GM12801 (cell line): ENCODE results near the gene RPS4Y1.

Experiments
- TF ChIP-seq, protein P1 (sequence below): IDR thresholded peaks from one replicate; pipeline ENCODE4 v1.5.1; 2011; ENCODE audit warnings: control low read depth; ENCODE audit not compliant: insufficient read length; ENCODE audit errors: extremely low read depth

The RPS4Y1 gene

DNA sequence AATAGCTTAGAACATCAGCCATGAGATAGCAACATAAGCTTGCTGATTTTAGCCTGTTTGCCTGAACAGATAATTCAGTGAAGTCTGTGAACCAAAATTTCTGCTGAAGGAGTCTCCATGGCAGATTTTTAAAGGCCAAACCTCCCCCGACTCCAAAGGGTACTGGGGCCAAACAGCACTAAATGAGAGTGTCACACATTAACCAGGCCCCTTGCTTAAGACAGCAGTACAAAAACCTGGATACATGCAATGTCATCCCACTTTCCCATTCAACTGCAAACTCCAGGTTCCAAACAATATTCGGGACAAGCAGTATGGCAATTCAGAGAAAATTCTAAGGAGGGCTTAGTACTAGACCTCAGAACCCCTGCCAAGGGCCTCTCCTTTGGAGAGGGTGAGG, 4.3 kb upstream of the RPS4Y1 start:
- TF ChIP-seq, protein P1, sequence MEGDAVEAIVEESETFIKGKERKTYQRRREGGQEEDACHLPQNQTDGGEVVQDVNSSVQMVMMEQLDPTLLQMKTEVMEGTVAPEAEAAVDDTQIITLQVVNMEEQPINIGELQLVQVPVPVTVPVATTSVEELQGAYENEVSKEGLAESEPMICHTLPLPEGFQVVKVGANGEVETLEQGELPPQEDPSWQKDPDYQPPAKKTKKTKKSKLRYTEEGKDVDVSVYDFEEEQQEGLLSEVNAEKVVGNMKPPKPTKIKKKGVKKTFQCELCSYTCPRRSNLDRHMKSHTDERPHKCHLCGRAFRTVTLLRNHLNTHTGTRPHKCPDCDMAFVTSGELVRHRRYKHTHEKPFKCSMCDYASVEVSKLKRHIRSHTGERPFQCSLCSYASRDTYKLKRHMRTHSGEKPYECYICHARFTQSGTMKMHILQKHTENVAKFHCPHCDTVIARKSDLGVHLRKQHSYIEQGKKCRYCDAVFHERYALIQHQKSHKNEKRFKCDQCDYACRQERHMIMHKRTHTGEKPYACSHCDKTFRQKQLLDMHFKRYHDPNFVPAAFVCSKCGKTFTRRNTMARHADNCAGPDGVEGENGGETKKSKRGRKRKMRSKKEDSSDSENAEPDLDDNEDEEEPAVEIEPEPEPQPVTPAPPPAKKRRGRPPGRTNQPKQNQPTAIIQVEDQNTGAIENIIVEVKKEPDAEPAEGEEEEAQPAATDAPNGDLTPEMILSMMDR = no peak

DNA sequence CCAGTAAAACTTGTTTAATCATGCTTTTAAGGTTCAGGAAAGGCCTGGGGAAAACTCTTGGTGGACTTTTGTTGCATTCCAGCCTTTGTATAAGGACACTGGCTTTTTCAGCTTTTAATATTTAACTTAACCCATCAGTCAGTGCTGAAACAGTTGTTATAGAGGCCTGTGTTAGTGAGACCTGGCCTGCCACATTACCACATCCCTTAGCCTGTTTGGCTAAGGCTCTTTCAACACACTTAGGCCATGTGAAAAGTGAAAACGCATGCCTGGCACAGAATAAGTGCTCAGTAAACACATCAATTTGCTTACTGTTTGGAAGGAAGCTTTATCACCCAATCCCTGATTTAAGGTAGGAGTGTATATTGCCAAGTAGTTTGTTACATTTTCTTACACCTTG, 3.5 kb upstream of the RPS4Y1 start:
- TF ChIP-seq, protein P1 = no peak

DNA sequence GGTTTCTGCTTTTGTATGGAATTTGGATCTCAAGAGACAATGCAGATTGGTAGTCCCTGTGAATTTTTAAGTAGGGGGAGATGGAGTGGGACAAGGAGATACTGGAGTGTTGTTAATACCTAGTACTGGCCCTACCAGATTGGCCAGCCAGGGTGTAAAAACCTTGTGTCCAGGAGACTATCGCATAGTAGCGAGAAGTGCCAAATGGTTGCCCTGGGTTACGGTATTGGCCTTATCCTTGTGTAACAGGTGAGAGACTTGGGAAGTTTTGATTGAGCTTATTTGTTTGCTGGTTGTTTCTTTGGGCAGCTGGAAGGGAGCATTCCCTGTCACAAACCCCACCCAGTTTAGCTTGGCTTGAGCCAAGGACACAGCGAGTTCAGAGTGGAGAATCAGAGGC, 5.4 kb downstream of the RPS4Y1 start:
- TF ChIP-seq, protein P1 = no peak

DNA sequence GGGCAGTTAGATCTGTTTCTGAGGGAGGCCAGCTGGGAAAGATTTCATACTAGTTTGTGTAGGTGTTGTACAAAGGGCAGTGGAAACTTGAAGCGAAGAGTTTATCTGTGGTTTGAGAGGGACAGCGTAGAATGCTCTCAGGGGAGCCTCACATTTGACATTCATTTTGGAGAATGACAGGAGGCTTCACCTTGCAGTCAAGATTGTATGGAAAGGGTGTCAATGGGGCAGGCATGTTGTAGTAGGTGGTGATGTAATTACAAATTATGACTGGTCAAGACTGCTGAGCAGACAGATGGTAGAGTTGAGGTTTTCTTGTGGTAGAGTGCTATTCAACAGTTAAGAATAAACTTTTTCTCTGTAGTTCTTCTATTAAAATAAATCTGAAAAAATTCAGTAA, 7.0 kb downstream of the RPS4Y1 start:
- TF ChIP-seq, protein P1 = no peak

DNA sequence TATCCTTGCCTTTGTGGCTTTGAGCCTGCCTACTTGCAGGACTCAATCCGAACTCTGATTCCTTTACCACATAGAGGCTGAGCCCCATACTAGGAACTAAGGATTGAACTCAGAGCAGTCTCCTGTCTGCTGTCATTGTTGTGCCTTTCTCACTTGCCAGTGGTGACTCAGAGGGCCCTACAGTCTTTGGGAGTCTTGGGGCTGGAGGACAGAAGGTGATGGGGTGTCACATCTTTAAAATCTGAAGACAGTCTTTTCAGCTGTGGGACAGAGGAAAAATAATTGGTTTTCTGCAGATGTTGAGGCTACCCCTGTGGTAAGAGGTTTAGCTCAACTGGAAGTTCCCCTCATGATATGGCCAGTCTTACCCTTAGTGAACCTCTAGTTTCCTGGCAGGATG, 8.0 kb downstream of the RPS4Y1 start:
- TF ChIP-seq, protein P1 = no peak

DNA sequence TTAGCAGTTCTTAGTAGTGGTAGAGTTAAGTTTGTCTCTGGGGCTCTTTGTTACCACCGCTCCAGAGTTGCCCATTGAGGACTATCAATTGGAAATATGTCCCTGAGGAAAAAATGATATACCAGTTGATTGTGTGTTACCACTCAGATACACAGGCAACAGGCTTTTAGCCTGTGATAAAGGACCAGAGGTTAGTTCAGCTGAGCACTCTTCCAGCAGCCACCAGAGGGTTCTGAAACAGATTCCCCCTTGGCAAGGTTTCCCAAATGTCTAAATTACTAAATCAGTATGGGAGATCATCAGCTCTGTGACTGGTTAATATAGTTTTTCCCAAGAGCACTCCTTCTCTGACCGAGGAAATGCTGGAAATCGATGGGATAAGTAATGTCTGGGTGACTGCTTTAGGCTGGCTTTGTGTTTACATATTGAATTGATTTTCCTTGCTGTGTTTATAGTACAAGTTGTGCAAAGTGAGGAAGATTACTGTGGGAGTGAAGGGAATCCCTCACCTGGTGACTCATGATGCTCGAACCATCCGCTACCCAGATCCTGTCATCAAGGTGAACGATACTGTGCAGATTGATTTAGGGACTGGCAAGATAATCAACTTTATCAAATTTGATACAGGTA, 12.9 kb downstream of the RPS4Y1 start:
- TF ChIP-seq, protein P1 = no peak

DNA sequence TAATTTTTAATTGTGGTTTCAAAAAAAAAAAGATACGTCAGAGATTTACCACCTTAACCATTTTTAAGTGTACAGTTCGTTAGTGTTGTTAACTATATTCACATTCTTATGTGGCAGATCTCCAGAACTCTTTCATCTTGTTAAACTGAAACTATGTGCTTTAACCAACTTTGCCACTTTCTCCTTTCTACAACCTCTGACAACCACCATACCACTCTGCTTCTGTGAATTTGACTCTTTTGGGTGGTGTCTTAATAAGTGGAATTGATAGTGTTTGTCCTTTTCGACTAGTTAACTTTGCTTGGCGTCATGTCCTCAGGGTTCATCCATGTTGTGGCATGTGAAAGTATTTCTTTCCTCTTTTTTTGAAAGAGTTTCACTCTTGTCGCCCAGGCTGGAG, 15.7 kb downstream of the RPS4Y1 start:
- TF ChIP-seq, protein P1 = no peak
